ENCODE results near the gene HENMT1.

DNA sequence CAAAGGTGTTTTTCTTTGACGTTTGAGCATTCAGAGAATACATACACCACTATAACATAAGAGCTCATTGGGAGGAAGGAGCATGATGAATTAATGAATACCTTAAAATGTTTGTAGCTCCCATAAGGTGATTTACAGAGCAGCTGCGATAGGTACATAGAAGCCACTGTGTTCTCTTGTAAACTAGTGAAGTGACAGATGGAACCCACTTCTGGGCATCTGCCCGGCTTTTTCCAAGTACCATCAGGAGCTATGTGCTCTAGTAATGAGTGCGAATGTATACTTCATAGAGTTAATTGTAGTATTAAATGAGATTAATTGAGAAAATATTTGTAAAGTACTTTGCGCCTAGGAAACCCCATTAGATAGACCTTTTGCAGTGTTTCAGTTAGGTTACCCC, 48.4 kb downstream of the HENMT1 start:
- TF ChIP-seq ELK1 (IDR thresholded peaks at IDR 0.05; ENCODE audit: low read depth, low read length), result no peak
- no peak for TF ChIP-seq CTCF (IDR thresholded peaks at IDR 0.05)
- TF ChIP-seq EP300 (IDR thresholded peaks at IDR 0.05), result no peak
- no peak for TF ChIP-seq HOXA7 (CRISPR knock-in tag; IDR thresholded peaks at IDR 0.05)
- no peak for TF ChIP-seq RAD21 (conservative IDR thresholded peaks at IDR 0.05 in 1 of 2, IDR thresholded peaks at IDR 0.05 in 1 of 2)
- no peak for TF ChIP-seq POLR2A (IDR thresholded peaks at IDR 0.05; ENCODE audit: low read length)
- no peak for TF ChIP-seq PHF8 (IDR thresholded peaks at IDR 0.05; ENCODE audit: borderline replicate concordance, low read depth)
- no peak for TF ChIP-seq JUNB (IDR thresholded peaks at IDR 0.05)
- TF ChIP-seq CBX8 (IDR thresholded peaks at IDR 0.05), result no peak
- TF ChIP-seq, protein P1, sequence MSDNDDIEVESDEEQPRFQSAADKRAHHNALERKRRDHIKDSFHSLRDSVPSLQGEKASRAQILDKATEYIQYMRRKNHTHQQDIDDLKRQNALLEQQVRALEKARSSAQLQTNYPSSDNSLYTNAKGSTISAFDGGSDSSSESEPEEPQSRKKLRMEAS (IDR thresholded peaks at IDR 0.05), result no peak
